Epithelial cell of proximal tubule (primary cell): Measurements from ENCODE around the gene DST. TPM values are rescaled to one million over a fixed set of nuclear protein-coding genes. Genes with fewer than 3 reads are reported as not detected.

Source experiments
- DNase-seq: peaks from one replicate; pipeline ENCODE4 v3.0.0-alpha.2; 2011; ENCODE audit warnings: low read depth
- H3K4me3 ChIP-seq: 2 replicates; pipeline ENCODE4 v1.5.1; 2011; ENCODE audit warnings: low read depth, mild to moderate bottlenecking, low read length
- CTCF ChIP-seq: conservative IDR thresholded peaks from 2 replicates; pipeline ENCODE4 v1.5.1; 2012; ENCODE audit warnings: low read depth, mild to moderate bottlenecking, low read length
- total RNA-seq: library from RNA; depleted of rRNA; stranded (reverse); fragments of >200 nt; gene quantifications from 2 replicates; pipeline ENCODE4 v1.2.3, GENCODE V29; 2015

Gene DST
- total RNA-seq, 1 donor from 2014 or later: 97.7 TPM

GRCh38 chr6:56450882-56451739, 191.6 kb downstream of the DST start:
- DNase-seq: no peak
- no peak for TF ChIP-seq CTCF
- no peak overlapping the region for H3K4me3 ChIP-seq

GRCh38 chr6:56450376-56450775, 192.3 kb downstream of the DST start:
- DNase-seq: no peak
- no peak for TF ChIP-seq CTCF
- H3K4me3 ChIP-seq: no peak overlapping the region

- no peak for TF ChIP-seq CTCF
- H3K4me3 ChIP-seq: no peak overlapping the region
- DNase-seq: no peak
Measured at GRCh38 chr6:56448046-56448445, 194.6 kb downstream of the DST start.

- H3K4me3 ChIP-seq: no peak overlapping the region
- no peak for DNase-seq
- no peak for TF ChIP-seq CTCF
Measured at GRCh38 chr6:56445818-56446217, 196.9 kb downstream of the DST start.

GRCh38 chr6:56444855-56445254, 197.8 kb downstream of the DST start:
- H3K4me3 ChIP-seq: no peak overlapping the region
- DNase-seq: no peak
- TF ChIP-seq CTCF: no peak

GRCh38 chr6:56440551-56440981, 202.1 kb downstream of the DST start:
- H3K4me3 ChIP-seq: no peak overlapping the region
- no peak for DNase-seq
- no peak for TF ChIP-seq CTCF
